ENCODE results near the gene PCDHB5. TPM values are rescaled to one million over a fixed set of nuclear protein-coding genes. Genes with fewer than 3 reads are reported as not detected.
"Not testable (repeated sequence)": the region's sequence is repeated elsewhere in the genome, so short reads cannot be mapped to it uniquely, and the experiment has no call there.

Gene PCDHB5
- total and polyA plus RNA-seq, 2 donors (not counting 1 experiment from before 2014, with no cell fraction given), result not detected

DNA sequence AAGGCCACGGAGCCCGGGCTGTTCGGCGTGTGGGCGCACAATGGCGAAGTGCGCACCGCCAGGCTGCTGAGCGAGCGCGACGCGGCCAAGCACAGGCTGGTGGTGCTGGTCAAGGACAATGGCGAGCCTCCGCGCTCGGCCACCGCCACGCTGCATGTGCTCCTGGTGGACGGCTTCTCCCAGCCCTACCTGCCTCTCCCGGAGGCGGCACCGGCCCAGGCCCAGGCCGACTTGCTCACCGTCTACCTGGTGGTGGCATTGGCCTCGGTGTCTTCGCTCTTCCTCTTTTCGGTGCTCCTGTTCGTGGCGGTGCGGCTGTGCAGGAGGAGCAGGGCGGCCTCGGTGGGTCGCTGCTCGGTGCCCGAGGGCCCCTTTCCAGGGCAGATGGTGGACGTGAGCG, 32.5 kb upstream of the PCDHB5 start:
- H3K9me3 Mint-ChIP-seq (ENCODE audit: insufficient read depth); H3K79me2 ChIP-seq (ENCODE audit: control insufficient read depth, insufficient read depth, low read length); H2AFZ ChIP-seq (ENCODE audit: insufficient read depth, low read depth, low read length, poor library complexity, severe bottlenecking); ATAC-seq (ENCODE audit: low read depth); H3K4me3 Mint-ChIP-seq; H3K4me1 Mint-ChIP-seq; H3K4me3 ChIP-seq (ENCODE audit: control extremely low read depth in 1 of 5, extremely low read depth in 1 of 5, insufficient read depth in 1 of 5, low read depth in 2 of 5, low read length in 4 of 5); H3K27ac Mint-ChIP-seq; H3K4me1 ChIP-seq (ENCODE audit: control insufficient read depth in 2 of 2, insufficient read depth in 2 of 2, low read length in 2 of 2); H3K4me2 ChIP-seq (replicated peaks; ENCODE audit: low read depth, low read length, poor library complexity, severe bottlenecking); H4K20me1 ChIP-seq (ENCODE audit: control insufficient read depth, insufficient read depth, low read length, poor library complexity, severe bottlenecking); CTCF ChIA-PET; H3K27me3 ChIP-seq (replicated peaks in 1 of 4; ENCODE audit: control extremely low read depth in 1 of 4, control insufficient read depth in 3 of 4, insufficient read depth in 4 of 4, low read length in 3 of 4); DNase-seq; POLR2A ChIA-PET; H3K36me3 ChIP-seq (replicated peaks in 1 of 2; ENCODE audit: control extremely low read depth in 1 of 2, control insufficient read depth in 1 of 2, extremely low read depth in 1 of 2, insufficient read depth in 2 of 2, low read length in 1 of 2); intact Hi-C loops (cut with micrococcal nuclease); H3K9ac ChIP-seq (ENCODE audit: low read length); H3K27ac ChIP-seq (ENCODE audit: low read length in 2 of 2): not testable (repeated sequence)
- H3K27me3 Mint-ChIP-seq, result peaks cover 12% of the 10 kb centered on the region
- peaks cover 0 to 23% (median 2%) of the 10 kb centered on the region in 3 donors for H3K9me3 ChIP-seq (ENCODE audit: control extremely low read depth in 1 of 3, control insufficient read depth in 2 of 3, insufficient read depth in 1 of 3, low read length in 2 of 3)
- WGBS (ENCODE audit: insufficient coverage), result 55% methylated on average over 8 of the region's 38 CpGs

- H3K36me3 ChIP-seq (replicated peaks in 1 of 2; ENCODE audit: control extremely low read depth in 1 of 2, control insufficient read depth in 1 of 2, extremely low read depth in 1 of 2, insufficient read depth in 2 of 2, low read length in 1 of 2), result no peaks in the 10 kb centered on the region
- no CpG with 5 or more reads among the region's 2 CpGs for WGBS (ENCODE audit: insufficient coverage)
- CTCF ChIA-PET, result no interaction called here
- H4K20me1 ChIP-seq (ENCODE audit: control insufficient read depth, insufficient read depth, low read length, poor library complexity, severe bottlenecking), result no peaks in the 10 kb centered on the region
- Mint-ChIP-seq H3K9me3 (ENCODE audit: insufficient read depth) (no peaks in the 10 kb centered on the region), H3K4me3 (no peak overlapping the region), H3K4me1 (no peaks in the 10 kb centered on the region), H3K27ac (no peak overlapping the region), H3K27me3 (peaks cover 5% of the 10 kb centered on the region)
- no peak overlapping the region for H3K4me2 ChIP-seq (replicated peaks; ENCODE audit: low read depth, low read length, poor library complexity, severe bottlenecking)
- H3K9me3 ChIP-seq (ENCODE audit: control extremely low read depth in 1 of 3, control insufficient read depth in 2 of 3, insufficient read depth in 1 of 3, low read length in 2 of 3), result peaks cover 0 to 21% (median 2%) of the 10 kb centered on the region in 3 donors
- H3K27me3 ChIP-seq (replicated peaks in 1 of 4; ENCODE audit: control extremely low read depth in 1 of 4, control insufficient read depth in 3 of 4, insufficient read depth in 4 of 4, low read length in 3 of 4), result peaks cover 0 to 6% (median 1%) of the 10 kb centered on the region in 4 experiments
- H2AFZ ChIP-seq (ENCODE audit: insufficient read depth, low read depth, low read length, poor library complexity, severe bottlenecking), result no peak overlapping the region
- no peak overlapping the region for H3K27ac ChIP-seq (ENCODE audit: low read length in 2 of 2)
- intact Hi-C loops (cut with micrococcal nuclease), result no loop called here
- DNase-seq, result no peak
- H3K4me1 ChIP-seq (ENCODE audit: control insufficient read depth in 2 of 2, insufficient read depth in 2 of 2, low read length in 2 of 2), result no peaks in the 10 kb centered on the region
- no peak for TF ChIP-seq CTCF (IDR thresholded peaks at IDR 0.05)
- TF ChIP-seq EZH2 (IDR thresholded peaks at IDR 0.05; ENCODE audit: borderline replicate concordance, insufficient read depth, low read depth, low read length, poor library complexity, severe bottlenecking), result no peak
- POLR2A ChIA-PET, result no interaction called here
- no peak for ATAC-seq (ENCODE audit: low read depth)
- H3K4me3 ChIP-seq (ENCODE audit: control extremely low read depth in 1 of 5, extremely low read depth in 1 of 5, insufficient read depth in 1 of 5, low read depth in 2 of 5, low read length in 4 of 5), result no peak overlapping the region
- H3K9ac ChIP-seq (ENCODE audit: low read length), result no peak overlapping the region
- no peaks in the 10 kb centered on the region for H3K79me2 ChIP-seq (ENCODE audit: control insufficient read depth, insufficient read depth, low read length)
These were observed 29.7 kb upstream of the PCDHB5 start for GRCh38 chr5:141105350-141105749.

Data from B cell (primary cell).